Posterior cingulate gyrus (tissue), 11 donors: ENCODE data around the gene DNAL4.
A peak's percentile ranks its signal among the peaks of the same experiment; 100 is the strongest.

Source experiments
- DNase-seq, 10 donors: peaks; one replicate each; pipeline versions ENCODE4 v3.0.0 to v3.0.0-alpha.2; 2020 to 2021; ENCODE audit warnings: mixed read lengths in 3 of 10
- intact Hi-C: fragments of 100-400 bp; cut with DNase I; formaldehyde crosslinking; loops from one replicate; pipeline ENCODE4 v1.15.1; 2023

The DNAL4 gene

GRCh38 chr22:38793721-38794466, at the start of gene DNAL4:
TSS of gene DNAL4 (minus strand) at chr22:38794143. CDS start at chr22:38782731, 11,412 bp downstream.
- peak; percentile 79 to 99 (median 90) for DNase-seq
- intact Hi-C loops, result no loop called here

GRCh38 chr22:38843201-38843656, 49.3 kb upstream of the DNAL4 start:
- intact Hi-C loops, result loop anchor here (5.0 kb wide), 1 partner anchor 76 kb away; no protein-coding TSS in a partner anchor
- peak in 2 of 10 donors; percentile 80 to 94 for DNase-seq

- intact Hi-C loops, result loop anchor here (5.0 kb wide), 1 partner anchor 75 kb away; no protein-coding TSS in a partner anchor
- DNase-seq, result peak in 1 of 10 donors; percentile 59
These were observed 48.7 kb upstream of the DNAL4 start for GRCh38 chr22:38842512-38843200.

GRCh38 chr22:38841635-38842034, 47.7 kb upstream of the DNAL4 start:
- intact Hi-C loops, result loop anchor here (5.0 kb wide), 1 partner anchor 74 kb away; no protein-coding TSS in a partner anchor
- peak in 1 of 10 donors; percentile 10 for DNase-seq

GRCh38 chr22:38841211-38841610, 47.3 kb upstream of the DNAL4 start:
- peak in 1 of 10 donors; percentile 71 for DNase-seq
- intact Hi-C loops, result loop anchor here (5.0 kb wide), 1 partner anchor 74 kb away; no protein-coding TSS in a partner anchor

GRCh38 chr22:38840129-38840528, 46.2 kb upstream of the DNAL4 start:
- peak in 1 of 10 donors; percentile 48 for DNase-seq
- intact Hi-C loops, result loop anchor here (5.0 kb wide), 1 partner anchor 73 kb away; no protein-coding TSS in a partner anchor

GRCh38 chr22:38839686-38840085, 45.7 kb upstream of the DNAL4 start:
- DNase-seq, result no peak

GRCh38 chr22:38837414-38837928, 43.5 kb upstream of the DNAL4 start:
- intact Hi-C loops, result no loop called here
- DNase-seq, result peak in 1 of 10 donors; percentile 8

More at GRCh38 chr22:38839686-38840085, 45.7 kb upstream of the DNAL4 start:
- intact Hi-C loops, result loop anchor here (5.0 kb wide), 1 partner anchor 72 kb away; no protein-coding TSS in a partner anchor

GRCh38 chr22:38835888-38836301, 42.0 kb upstream of the DNAL4 start:
- DNase-seq, result peak in 3 of 10 donors; percentile 46 to 82 (median 80)
- intact Hi-C loops, result no loop called here

- intact Hi-C loops, result loop anchor here (5.0 kb wide), 1 partner anchor 48 kb away; no protein-coding TSS in a partner anchor
- peak in 3 of 10 donors; percentile 11 to 66 (median 48) for DNase-seq
These were observed 41.0 kb upstream of the DNAL4 start for GRCh38 chr22:38834991-38835390.

- intact Hi-C loops, result loop anchor here (5.0 kb wide), 1 partner anchor 47 kb away; no protein-coding TSS in a partner anchor
- DNase-seq, result peak in 3 of 10 donors; percentile 5 to 57 (median 23)
These were observed 40.4 kb upstream of the DNAL4 start for GRCh38 chr22:38834215-38834953.

GRCh38 chr22:38833061-38833460, 39.1 kb upstream of the DNAL4 start:
- peak in 3 of 10 donors; percentile 7 to 67 (median 46) for DNase-seq

GRCh38 chr22:38832005-38832978, 38.3 kb upstream of the DNAL4 start:
- DNase-seq, result peak; percentile 17 to 95 (median 64)
- intact Hi-C loops, result loop anchor here (5.0 kb wide), 1 partner anchor 45 kb away; no protein-coding TSS in a partner anchor

More at GRCh38 chr22:38833061-38833460, 39.1 kb upstream of the DNAL4 start:
- intact Hi-C loops, result loop anchor here (5.0 kb wide), 1 partner anchor 46 kb away; no protein-coding TSS in a partner anchor

GRCh38 chr22:38831166-38831945, 37.4 kb upstream of the DNAL4 start:
- DNase-seq, result peak in 3 of 10 donors; percentile 18 to 86 (median 61)
- intact Hi-C loops, result loop anchor here (5.0 kb wide), 1 partner anchor 44 kb away; no protein-coding TSS in a partner anchor

- peak in 2 of 10 donors; percentile 9 to 55 for DNase-seq
- intact Hi-C loops, result loop anchor here (5.0 kb wide), 1 partner anchor 43 kb away; no protein-coding TSS in a partner anchor
These were observed 36.8 kb upstream of the DNAL4 start for GRCh38 chr22:38830845-38831108.

GRCh38 chr22:38830026-38830844, 36.3 kb upstream of the DNAL4 start:
- intact Hi-C loops, result loop anchor here (5.0 kb wide), 1 partner anchor 43 kb away; no protein-coding TSS in a partner anchor
- DNase-seq, result peak in 7 of 10 donors; percentile 44 to 94 (median 56)

- intact Hi-C loops, result no loop called here
- DNase-seq, result peak in 2 of 10 donors; percentile 3 to 50
These were observed 35.5 kb upstream of the DNAL4 start for GRCh38 chr22:38829485-38829884.
